Choroid plexus epithelial cell (primary cell): ENCODE data around the gene TAS2R31.
"Not testable (repeated sequence)": the region's sequence is repeated elsewhere in the genome, so short reads cannot be mapped to it uniquely, and the experiment has no call there.

Source experiments
- DNase-seq: peaks from one replicate; pipeline ENCODE4 v3.0.0-alpha.2; 2010; ENCODE audit warnings: low read depth
- H3K4me3 ChIP-seq: 2 replicates; pipeline ENCODE4 v1.5.1; 2011; ENCODE audit warnings: low read depth, mild to moderate bottlenecking, control low read depth, low read length, moderate library complexity
- TF ChIP-seq, protein P1 (sequence below): conservative IDR thresholded peaks from 2 replicates; pipeline ENCODE4 v1.5.1; 2011; ENCODE audit warnings: low read depth, mild to moderate bottlenecking, control low read depth, inconsistent platforms, low read length, moderate library complexity

Gene TAS2R31, protein sequence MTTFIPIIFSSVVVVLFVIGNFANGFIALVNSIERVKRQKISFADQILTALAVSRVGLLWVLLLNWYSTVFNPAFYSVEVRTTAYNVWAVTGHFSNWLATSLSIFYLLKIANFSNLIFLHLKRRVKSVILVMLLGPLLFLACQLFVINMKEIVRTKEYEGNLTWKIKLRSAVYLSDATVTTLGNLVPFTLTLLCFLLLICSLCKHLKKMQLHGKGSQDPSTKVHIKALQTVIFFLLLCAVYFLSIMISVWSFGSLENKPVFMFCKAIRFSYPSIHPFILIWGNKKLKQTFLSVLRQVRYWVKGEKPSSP

DNA sequence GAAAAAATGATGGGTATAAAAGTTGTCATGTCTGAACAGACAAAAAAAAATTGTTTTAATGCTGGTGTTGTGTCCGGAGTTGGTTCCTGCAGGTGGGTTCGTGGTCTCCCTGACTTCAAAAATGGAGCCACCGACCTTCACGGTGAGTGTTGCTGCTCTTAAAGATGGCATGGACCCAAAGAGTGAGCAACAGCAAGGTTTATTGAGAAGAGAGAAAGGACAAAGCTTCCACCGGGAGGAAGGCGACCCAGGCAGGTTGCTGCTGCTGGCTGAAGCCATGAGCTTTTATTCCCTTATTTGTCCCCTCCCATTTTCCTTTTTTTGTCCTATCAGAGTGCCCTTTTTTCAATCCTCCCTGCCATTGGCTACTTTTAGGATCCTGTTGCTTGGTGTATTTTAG, at the start of gene TAS2R31:
TSS of gene TAS2R31 (minus strand) at position 101 of the 400 bp plus-strand sequence. CDS start at position 29, 72 bp downstream.
- no peak for DNase-seq
- TF ChIP-seq, protein P1, sequence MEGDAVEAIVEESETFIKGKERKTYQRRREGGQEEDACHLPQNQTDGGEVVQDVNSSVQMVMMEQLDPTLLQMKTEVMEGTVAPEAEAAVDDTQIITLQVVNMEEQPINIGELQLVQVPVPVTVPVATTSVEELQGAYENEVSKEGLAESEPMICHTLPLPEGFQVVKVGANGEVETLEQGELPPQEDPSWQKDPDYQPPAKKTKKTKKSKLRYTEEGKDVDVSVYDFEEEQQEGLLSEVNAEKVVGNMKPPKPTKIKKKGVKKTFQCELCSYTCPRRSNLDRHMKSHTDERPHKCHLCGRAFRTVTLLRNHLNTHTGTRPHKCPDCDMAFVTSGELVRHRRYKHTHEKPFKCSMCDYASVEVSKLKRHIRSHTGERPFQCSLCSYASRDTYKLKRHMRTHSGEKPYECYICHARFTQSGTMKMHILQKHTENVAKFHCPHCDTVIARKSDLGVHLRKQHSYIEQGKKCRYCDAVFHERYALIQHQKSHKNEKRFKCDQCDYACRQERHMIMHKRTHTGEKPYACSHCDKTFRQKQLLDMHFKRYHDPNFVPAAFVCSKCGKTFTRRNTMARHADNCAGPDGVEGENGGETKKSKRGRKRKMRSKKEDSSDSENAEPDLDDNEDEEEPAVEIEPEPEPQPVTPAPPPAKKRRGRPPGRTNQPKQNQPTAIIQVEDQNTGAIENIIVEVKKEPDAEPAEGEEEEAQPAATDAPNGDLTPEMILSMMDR, result no peak
- H3K4me3 ChIP-seq, result no peak within 1 kb of the TSS

DNA sequence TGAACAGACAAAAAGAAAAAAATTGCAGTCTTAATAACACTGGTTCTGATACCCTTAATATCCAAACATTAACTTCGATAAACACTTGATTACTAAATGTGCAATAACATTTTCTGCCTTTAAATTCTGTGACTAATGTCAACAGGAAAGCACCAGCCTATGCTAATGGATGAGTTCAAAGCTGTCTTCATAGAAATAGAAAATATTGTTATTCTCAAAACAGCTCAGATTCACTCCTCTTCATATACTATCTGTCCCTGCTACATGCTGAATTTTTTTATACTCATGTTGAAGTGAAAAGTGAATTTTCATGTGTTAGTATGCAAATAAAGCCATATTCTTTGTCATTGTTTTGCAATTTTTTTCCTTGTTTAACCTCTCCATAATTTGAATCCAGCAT, 47.0 kb upstream of the TAS2R31 start:
- no peak overlapping the region for H3K4me3 ChIP-seq
- TF ChIP-seq, protein P1, result no peak
- no peak for DNase-seq

DNA sequence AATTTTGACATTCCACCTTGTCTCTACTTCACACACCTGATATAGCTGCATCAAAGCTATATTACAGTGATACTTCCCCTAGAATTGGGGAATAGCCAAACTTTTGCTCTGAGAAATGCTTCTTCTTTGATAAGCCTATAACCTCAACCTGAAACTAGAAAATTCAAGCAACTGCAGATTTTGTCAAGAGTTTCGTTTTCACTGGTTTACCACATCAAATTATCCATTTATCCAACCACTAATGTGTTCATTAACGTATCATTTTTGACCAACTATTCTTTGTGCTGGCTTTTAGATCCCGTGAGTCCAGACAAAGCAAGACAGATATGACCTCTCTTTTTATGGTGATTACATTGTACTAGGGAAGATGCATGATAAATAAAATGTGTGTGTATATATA, 44.4 kb upstream of the TAS2R31 start:
- TF ChIP-seq, protein P1, result no peak
- DNase-seq, result no peak
- H3K4me3 ChIP-seq, result no peak overlapping the region

DNA sequence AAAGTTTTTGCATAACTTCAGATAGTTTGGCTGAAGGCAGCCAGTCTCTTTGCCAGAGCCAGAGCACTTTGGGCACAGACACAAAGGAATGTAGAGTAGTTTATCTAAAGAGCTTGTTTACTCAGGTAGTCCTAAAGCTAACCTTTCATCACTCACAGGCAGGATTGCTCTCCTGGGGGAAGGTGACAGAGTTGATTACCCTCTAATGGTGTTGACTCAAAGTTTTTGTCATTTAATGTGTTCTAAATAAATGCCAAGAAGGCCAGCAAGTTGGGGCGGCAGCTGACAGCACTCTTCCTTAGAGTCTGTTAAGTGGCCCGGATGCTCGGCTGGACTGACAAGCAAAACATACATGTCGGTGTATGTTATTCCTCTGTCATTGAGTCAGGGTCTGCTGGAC, 40.2 kb upstream of the TAS2R31 start:
- DNase-seq, result no peak
- TF ChIP-seq, protein P1, result no peak
- H3K4me3 ChIP-seq, result no peak overlapping the region

DNA sequence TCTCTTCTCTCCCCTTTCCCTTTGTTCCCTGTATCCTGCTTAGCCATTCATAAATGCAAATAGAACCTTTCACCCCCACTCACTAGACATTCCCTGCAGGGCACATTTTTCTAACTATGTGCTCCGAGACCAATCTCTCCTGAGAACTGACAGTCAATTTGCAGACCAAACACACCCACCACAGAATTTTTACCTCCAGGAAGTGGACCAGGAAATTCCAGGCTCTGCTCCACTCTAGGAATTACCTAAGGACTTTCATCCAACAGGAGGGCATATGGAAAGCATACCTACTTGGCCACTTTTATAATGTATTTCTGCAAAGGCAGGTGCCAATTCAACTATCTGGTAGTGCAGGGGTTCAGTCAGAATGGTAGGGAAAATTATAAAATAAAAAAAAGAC, 39.8 kb upstream of the TAS2R31 start:
- TF ChIP-seq, protein P1, result no peak
- no peak overlapping the region for H3K4me3 ChIP-seq
- no peak for DNase-seq

DNA sequence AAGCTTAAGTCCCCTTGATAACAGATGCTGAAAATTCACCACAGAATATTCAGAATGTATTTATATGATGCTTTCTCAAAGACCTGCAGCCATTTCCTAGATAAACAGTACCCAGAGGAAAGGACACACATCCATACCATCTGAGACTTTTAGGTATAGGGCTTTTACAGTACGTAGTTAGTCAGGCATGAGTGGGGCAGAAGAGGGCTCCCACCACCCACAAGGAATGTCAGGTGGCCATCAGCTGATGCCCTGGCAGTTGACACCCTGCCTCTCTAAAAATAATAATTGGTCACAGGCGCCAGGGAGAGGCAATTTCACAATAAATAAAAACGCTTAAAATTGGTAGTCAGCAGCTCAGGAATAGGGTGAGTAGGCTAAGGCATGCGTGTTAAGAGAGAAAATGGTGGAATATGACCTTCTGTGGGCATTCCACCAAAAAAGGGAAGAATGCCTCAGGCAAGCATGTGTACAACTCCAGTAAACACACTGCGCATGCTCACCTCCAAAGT, 38.7 kb upstream of the TAS2R31 start:
- TF ChIP-seq, protein P1, result no peak
- no peak for DNase-seq
- H3K4me3 ChIP-seq, result no peak overlapping the region

DNA sequence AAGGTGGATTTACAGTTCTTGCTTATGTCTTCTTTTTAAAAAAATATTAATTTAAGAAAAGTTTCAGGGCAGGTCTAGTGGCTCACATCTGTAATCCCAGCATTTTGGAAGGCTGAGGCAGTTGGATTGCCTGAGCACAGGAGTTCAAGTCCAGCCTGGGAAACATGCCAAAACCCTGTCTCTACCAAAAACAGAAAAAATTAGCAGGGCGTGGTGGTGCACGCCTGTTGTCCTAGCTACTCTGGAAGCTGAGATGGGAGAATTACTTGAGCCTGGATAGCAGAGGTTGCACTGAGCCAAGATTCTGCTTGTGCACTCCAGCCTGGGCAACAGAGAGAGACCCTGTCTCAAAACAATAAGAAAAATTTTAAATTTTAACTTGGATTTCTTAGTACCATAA, 36.3 kb upstream of the TAS2R31 start:
- H3K4me3 ChIP-seq, result no peak overlapping the region
- TF ChIP-seq, protein P1, result no peak
- peak; percentile 47 for DNase-seq

DNA sequence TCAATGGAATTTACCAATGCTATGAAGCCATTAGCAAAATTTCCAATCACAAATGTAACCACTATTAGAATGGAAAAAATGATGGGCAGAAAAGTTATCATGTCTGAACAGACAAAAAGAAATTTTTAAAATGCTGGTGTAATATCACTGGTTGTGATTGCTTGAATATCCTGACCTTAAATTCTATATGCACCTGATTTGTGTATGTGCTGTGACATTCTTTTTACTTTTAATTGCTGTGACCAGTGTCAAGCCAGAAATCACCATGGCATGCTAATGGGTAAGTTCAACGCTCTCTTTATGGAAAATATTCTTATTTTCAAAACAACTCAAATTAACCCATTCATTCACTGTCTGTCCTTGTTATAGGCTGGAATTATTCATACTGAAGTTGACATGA, 31.0 kb upstream of the TAS2R31 start, which contains the start of gene TAS2R46:
TSS of gene TAS2R46 (minus strand) at position 101 of the 400 bp plus-strand sequence. CDS start at position 101, 0 bp downstream.
- DNase-seq, H3K4me3 ChIP-seq: not testable (repeated sequence)
